ENCODE results near the gene CCDC187. TPM values are rescaled to one million over a fixed set of nuclear protein-coding genes. Genes with fewer than 3 reads are reported as not detected.

CCDC187 gene
- polyA plus RNA-seq, 1 donor from 2014 or later, result not detected

DNA sequence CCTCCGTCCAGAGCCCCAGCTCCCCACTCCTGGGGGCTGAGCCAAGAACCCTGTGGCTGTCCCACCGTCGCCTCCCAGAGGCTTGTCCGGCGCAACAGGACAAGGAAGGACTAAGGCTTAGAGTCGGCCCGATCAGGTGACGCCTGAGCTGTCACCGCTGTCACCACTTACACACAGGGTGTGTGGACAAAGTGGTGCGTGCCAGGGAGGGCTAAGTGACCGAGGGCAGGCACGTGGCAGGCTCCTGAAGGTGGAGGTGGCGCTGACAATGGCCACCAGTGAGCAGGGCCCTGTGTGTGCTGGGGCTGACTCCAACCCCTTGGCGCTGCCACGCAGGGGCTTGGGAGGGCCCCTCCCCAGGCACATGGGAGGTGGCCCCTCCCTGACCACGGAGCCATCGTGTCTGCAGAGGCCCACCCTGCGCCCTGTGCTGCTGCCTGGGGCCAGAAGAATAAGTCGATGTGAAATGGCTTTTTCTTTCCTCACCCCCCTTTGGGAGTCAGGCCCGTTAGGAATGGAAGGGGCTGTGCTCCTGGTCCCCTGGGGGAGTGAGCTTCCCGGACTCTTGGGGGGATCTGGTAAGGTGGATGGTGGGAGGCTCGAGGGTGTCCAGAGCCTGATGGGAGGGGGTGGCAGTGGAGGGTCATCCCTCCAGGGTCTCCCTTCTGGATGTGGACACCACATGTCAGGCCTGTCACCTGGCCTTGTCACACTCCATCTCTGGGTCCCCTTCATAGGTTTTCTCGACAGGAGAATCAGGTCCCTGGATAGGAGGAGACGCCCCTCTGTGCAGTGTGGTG is 20.8 kb upstream of the CCDC187 start:
- no peak overlapping the region for H3K9ac ChIP-seq (ENCODE audit: low read length)
- no peaks in the 10 kb centered on the region for H3K9me3 ChIP-seq (ENCODE audit: low read length)
- no peaks in the 10 kb centered on the region for H3K9me2 ChIP-seq (ENCODE audit: insufficient read depth, low read length)
- TF ChIP-seq EZH2 (IDR thresholded peaks at IDR 0.05; ENCODE audit: borderline replicate concordance, insufficient read depth, low read length, poor library complexity, severe bottlenecking) (no peak), RAD21 (conservative IDR thresholded peaks at IDR 0.05) (no peak), MXI1 (conservative IDR thresholded peaks at IDR 0.05; ENCODE audit: poor library complexity, severe bottlenecking) (no peak), TAF1 (IDR thresholded peaks at IDR 0.05; ENCODE audit: low read depth) (no peak), SMC3 (conservative IDR thresholded peaks at IDR 0.05; ENCODE audit: poor library complexity) (no peak), POLR2AphosphoS5 (IDR thresholded peaks at IDR 0.05) (no peak), EP300 (conservative IDR thresholded peaks at IDR 0.05; ENCODE audit: poor library complexity, severe bottlenecking) (no peak)
- TF ChIP-seq, protein P1, sequence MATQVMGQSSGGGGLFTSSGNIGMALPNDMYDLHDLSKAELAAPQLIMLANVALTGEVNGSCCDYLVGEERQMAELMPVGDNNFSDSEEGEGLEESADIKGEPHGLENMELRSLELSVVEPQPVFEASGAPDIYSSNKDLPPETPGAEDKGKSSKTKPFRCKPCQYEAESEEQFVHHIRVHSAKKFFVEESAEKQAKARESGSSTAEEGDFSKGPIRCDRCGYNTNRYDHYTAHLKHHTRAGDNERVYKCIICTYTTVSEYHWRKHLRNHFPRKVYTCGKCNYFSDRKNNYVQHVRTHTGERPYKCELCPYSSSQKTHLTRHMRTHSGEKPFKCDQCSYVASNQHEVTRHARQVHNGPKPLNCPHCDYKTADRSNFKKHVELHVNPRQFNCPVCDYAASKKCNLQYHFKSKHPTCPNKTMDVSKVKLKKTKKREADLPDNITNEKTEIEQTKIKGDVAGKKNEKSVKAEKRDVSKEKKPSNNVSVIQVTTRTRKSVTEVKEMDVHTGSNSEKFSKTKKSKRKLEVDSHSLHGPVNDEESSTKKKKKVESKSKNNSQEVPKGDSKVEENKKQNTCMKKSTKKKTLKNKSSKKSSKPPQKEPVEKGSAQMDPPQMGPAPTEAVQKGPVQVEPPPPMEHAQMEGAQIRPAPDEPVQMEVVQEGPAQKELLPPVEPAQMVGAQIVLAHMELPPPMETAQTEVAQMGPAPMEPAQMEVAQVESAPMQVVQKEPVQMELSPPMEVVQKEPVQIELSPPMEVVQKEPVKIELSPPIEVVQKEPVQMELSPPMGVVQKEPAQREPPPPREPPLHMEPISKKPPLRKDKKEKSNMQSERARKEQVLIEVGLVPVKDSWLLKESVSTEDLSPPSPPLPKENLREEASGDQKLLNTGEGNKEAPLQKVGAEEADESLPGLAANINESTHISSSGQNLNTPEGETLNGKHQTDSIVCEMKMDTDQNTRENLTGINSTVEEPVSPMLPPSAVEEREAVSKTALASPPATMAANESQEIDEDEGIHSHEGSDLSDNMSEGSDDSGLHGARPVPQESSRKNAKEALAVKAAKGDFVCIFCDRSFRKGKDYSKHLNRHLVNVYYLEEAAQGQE (IDR thresholded peaks at IDR 0.05; ENCODE audit: borderline replicate concordance), result no peak
- TF ChIP-seq, protein P2, sequence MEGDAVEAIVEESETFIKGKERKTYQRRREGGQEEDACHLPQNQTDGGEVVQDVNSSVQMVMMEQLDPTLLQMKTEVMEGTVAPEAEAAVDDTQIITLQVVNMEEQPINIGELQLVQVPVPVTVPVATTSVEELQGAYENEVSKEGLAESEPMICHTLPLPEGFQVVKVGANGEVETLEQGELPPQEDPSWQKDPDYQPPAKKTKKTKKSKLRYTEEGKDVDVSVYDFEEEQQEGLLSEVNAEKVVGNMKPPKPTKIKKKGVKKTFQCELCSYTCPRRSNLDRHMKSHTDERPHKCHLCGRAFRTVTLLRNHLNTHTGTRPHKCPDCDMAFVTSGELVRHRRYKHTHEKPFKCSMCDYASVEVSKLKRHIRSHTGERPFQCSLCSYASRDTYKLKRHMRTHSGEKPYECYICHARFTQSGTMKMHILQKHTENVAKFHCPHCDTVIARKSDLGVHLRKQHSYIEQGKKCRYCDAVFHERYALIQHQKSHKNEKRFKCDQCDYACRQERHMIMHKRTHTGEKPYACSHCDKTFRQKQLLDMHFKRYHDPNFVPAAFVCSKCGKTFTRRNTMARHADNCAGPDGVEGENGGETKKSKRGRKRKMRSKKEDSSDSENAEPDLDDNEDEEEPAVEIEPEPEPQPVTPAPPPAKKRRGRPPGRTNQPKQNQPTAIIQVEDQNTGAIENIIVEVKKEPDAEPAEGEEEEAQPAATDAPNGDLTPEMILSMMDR (IDR thresholded peaks at IDR 0.05; ENCODE audit: poor library complexity, severe bottlenecking), result no peak
- no peaks in the 10 kb centered on the region for H3F3A ChIP-seq (ENCODE audit: insufficient read depth, low read length, poor library complexity, severe bottlenecking)
- H3K4me2 ChIP-seq (ENCODE audit: low read length), result no peak overlapping the region
- no peak overlapping the region for H2AFZ ChIP-seq (ENCODE audit: low read depth, low read length)
- no peaks in the 10 kb centered on the region for H3K36me3 ChIP-seq (ENCODE audit: insufficient read depth, low read length)
- H4K20me1 ChIP-seq (ENCODE audit: insufficient read depth), result no peaks in the 10 kb centered on the region
- no peak overlapping the region for H3K27ac ChIP-seq (ENCODE audit: low read length)
- peaks cover 18% of the 10 kb centered on the region for H3K79me2 ChIP-seq (replicated peaks; ENCODE audit: insufficient read depth, low read length)
- H3K27me3 ChIP-seq (ENCODE audit: insufficient read depth, low read depth, low read length), result no peaks in the 10 kb centered on the region
- H3K4me3 ChIP-seq (ENCODE audit: low read length), result no peak overlapping the region

DNA sequence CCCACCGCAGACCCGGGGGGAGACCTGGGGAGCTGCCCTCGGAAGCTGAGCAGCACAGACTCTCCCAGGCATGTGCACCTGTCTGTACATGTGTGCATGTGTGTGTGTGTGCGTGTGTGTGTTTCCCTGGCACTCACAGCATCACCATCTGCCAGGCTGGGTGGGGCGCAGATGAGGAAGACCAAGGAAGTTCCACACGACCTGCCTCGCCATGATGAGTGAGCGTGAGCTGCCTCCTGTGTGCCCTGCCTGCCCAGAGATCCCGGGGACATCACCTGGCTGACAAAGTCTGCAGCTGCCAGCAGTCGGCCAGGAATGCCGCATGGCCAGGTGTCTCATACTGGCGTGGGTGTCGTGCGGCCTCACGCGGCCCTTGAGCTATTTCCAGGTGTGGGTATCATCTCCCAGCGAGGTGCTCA is 19.5 kb upstream of the CCDC187 start:
- no peak overlapping the region for H3K9ac ChIP-seq (ENCODE audit: low read length)

More for the DNA sequence above, 19.5 kb upstream of the CCDC187 start:
- no peak overlapping the region for H2AFZ ChIP-seq (ENCODE audit: low read depth, low read length)
- H3K36me3 ChIP-seq (ENCODE audit: insufficient read depth, low read length), result no peaks in the 10 kb centered on the region
- TF ChIP-seq, protein P1 (IDR thresholded peaks at IDR 0.05; ENCODE audit: borderline replicate concordance), result no peak
- TF ChIP-seq POLR2AphosphoS5 (IDR thresholded peaks at IDR 0.05) (no peak), MXI1 (conservative IDR thresholded peaks at IDR 0.05; ENCODE audit: poor library complexity, severe bottlenecking) (no peak), EZH2 (IDR thresholded peaks at IDR 0.05; ENCODE audit: borderline replicate concordance, insufficient read depth, low read length, poor library complexity, severe bottlenecking) (no peak)
- H3F3A ChIP-seq (ENCODE audit: insufficient read depth, low read length, poor library complexity, severe bottlenecking), result no peaks in the 10 kb centered on the region
- H4K20me1 ChIP-seq (ENCODE audit: insufficient read depth), result no peaks in the 10 kb centered on the region
- no peaks in the 10 kb centered on the region for H3K9me2 ChIP-seq (ENCODE audit: insufficient read depth, low read length)
- peaks cover 5% of the 10 kb centered on the region for H3K79me2 ChIP-seq (replicated peaks; ENCODE audit: insufficient read depth, low read length)
- H3K4me2 ChIP-seq (ENCODE audit: low read length), result no peak overlapping the region
- no peak overlapping the region for H3K4me3 ChIP-seq (ENCODE audit: low read length)
- no peak overlapping the region for H3K27ac ChIP-seq (ENCODE audit: low read length)
- no peaks in the 10 kb centered on the region for H3K9me3 ChIP-seq (ENCODE audit: low read length)
- no peaks in the 10 kb centered on the region for H3K27me3 ChIP-seq (ENCODE audit: insufficient read depth, low read depth, low read length)

All from neural cell (in vitro differentiated cells).